ENCODE data around the gene WDR4.

GRCh38 chr21:42880352-42880751 lies 1.0 kb upstream of the WDR4 start:
- TF ChIP-seq EP300 (IDR thresholded peaks at IDR 0.05; ENCODE audit: borderline replicate concordance in 1 of 2, control insufficient read depth in 1 of 2, low read depth in 2 of 2, low read length in 2 of 2): no peak
- no peak for TF ChIP-seq EGR1 (IDR thresholded peaks at IDR 0.05; ENCODE audit: borderline replicate concordance in 1 of 2, low read depth in 2 of 2, low read length in 2 of 2)
- no peak for TF ChIP-seq CEBPB (IDR thresholded peaks at IDR 0.05; ENCODE audit: borderline replicate concordance in 1 of 2, low read depth in 2 of 2, low read length in 2 of 2)
- TF ChIP-seq SMC3 (IDR thresholded peaks at IDR 0.05; ENCODE audit: borderline replicate concordance, low read length): no peak
- no peak for TF ChIP-seq E4F1 (IDR thresholded peaks at IDR 0.05; ENCODE audit: borderline replicate concordance, partially characterized antibody)
- TF ChIP-seq RAD51 (IDR thresholded peaks at IDR 0.05): no peak
- TF ChIP-seq POU2F2 (IDR thresholded peaks at IDR 0.05; ENCODE audit: borderline replicate concordance, low read depth, low read length): no peak
- TF ChIP-seq TAF1 (IDR thresholded peaks at IDR 0.05; ENCODE audit: borderline replicate concordance, low read depth, low read length): no peak
- no peak for TF ChIP-seq SRF (IDR thresholded peaks at IDR 0.05; ENCODE audit: low read depth in 2 of 2, low read length in 2 of 2)
- no peak for TF ChIP-seq TCF12 (IDR thresholded peaks at IDR 0.05; ENCODE audit: low read depth, low read length)
- no peak for TF ChIP-seq CTCF (IDR thresholded peaks at IDR 0.05 in 2 of 3, conservative IDR thresholded peaks at IDR 0.05 in 1 of 3; ENCODE audit: control insufficient read depth in 2 of 3, extremely low read depth in 1 of 3, insufficient read depth in 1 of 3, low read depth in 3 of 3, low read length in 3 of 3)
